HG02943 (cell line): ENCODE measurements around the gene CARD9.

Experiments used
- ATAC-seq: cut with Tn5 transposase; IDR thresholded peaks from one replicate; pipeline ENCODE4 v1.9.1; 2021; ENCODE audit warnings: mild to moderate bottlenecking, low read depth, moderate library complexity; ENCODE audit not compliant: unreplicated experiment

CARD9 gene

DNA sequence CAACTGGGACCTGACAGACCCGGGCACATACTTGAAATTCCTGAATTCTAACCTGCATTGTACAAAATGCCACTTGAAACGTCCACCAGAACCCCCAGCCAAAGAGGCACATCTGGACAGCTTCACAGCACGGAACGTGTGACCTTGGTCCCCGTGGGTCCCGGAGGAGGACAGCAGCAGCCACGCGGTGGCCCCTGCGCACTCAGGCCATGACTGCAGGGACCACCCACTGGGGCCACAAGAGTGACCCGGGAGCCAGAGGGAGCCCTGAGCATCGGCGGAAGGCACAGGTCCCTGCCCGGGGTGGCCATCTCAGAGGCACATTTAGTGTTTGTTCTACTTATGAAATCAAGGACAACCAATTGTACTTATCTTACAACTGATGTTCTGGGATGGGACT, 28.6 kb upstream of the CARD9 start:
- ATAC-seq, result no peak

DNA sequence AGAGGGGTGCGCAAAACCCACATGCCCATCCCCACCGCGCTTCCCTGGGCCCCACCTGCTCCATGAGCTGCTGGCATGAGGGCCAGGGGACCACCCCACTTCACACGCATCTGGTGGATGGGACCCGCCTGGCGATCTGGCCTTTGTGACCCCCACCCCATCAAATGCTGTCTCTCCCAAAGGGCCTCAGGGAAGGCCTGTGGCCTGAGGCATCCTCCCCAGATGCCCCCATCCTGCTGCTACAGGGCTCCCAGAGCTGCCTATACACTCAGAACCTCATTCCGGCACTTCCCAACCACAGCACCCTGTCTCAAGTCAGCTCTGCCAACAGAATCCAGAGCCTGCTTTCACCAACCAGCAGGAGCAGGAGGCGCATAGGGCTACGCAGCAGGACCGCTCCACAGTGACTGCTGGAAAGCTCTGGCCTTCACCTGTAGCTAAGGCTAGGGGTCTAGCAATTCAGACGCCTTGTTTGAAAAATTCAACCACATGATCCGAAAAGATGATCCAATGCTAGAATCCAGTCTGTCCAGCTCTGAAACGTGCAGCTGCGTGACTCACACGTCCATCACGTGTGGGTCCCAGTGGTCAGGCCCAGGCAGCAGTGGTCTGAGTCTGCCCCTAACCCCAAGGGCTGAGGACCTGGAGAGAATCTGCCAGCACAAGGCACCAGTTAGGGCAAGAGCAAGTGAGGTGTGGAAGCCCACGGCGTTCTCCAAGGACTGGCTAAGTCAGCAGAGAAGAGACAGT, 27.9 kb upstream of the CARD9 start:
- ATAC-seq, result no peak

DNA sequence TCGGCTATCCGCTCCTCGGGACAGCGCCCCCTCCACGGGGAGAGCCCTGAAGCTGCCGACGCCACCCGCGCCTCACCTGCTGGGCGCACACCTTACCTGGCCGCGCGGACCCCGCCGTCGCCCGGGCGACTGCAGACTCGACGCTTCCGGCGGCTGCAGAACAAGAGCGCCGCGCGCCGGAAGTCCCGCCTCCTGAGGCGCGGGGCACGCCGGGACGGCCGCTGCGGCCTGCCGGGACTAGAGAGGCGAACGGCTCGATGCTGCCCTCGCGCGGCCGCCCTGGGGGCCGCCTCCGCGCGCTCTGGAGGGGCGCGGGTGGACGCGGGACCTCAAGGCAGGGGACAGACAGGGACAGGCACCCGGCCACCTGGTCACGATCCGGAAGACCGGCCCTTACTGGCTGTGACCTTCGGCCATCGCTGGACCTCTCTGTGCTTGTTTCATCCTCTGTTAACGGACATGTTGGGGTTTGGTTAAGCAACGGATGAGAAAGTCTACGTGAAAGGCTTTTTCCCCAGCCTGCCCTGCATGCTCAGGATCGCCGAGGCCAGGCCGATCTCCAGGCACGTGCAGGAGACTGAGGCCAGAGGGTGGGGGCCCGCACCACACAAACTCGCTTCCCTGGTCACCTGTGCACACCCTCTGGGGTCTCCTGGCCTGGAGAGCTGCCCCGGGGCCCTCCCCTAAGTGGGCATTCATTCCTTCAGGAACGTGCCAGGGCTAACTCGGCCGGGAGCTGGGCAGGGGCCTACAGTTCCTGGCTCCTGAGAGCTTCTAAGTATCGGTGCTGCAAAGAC, 26.8 kb upstream of the CARD9 start, which contains the start of gene SNAPC4:
Gene SNAPC4, minus strand, starts transcription at position 133 of the 797 bp plus-strand sequence. CDS start 1,742 bp downstream, outside the sequence.
- no peak for ATAC-seq

DNA sequence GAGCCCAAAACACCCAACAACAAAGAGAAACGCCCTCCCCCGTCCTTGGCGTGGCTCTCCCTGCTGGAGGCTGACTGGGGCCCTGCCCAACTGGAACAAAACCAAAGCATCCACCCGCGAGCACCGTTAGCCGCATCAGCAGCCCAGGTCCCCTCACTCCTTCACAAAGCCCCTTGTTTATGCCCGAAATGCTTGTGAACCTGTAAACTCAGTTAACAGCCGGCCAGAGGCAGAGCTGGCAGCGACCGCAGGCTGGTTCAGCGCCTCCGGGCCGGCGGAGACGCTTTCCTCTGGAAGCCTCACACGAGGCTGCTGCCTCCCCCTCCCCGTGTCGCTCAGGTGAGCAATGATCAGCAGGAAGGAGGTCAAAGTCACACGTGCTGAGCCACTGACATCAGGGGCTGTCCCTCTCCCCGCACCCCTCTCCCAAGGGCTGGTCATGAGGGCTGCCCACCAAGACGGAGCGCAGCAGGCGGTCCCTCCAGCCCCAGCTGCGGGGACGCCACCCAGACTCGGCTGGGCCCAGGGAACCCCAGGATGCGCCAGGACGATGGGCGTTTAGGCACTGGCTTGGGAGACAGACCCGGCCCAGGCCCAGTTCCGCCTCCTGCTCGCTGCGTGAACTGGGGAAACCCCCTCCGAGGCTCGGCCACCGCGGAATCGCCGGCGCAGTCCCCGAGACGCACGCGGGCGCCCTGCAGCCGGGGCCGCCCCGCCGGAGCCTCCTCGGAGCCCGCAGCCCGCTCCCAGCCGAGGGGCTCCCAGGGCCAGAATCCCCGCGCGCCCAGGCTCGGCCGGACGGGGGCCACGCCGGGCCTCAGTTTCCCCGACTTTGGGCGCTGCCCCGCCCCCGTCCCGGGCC, 25.9 kb upstream of the CARD9 start:
- no peak for ATAC-seq

DNA sequence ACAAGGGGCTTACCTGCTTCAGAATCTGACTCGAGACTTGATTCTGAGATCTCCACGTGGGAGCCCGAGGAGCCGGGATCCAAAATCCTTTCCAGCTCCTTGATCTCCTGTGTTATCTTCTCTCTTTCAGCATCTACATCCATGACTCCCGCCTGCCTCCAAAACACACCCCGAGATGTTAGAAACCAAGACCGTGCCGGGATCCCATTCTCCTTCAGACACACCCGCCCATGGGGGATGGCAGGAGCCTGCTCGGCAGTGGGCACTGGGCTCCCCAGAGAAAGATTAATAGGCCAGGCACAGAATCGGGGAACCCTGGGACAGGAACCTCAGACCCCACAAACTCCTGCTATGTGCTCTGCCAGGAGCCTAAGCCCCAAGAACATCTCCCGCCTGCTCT, 24.8 kb upstream of the CARD9 start:
- no peak for ATAC-seq

DNA sequence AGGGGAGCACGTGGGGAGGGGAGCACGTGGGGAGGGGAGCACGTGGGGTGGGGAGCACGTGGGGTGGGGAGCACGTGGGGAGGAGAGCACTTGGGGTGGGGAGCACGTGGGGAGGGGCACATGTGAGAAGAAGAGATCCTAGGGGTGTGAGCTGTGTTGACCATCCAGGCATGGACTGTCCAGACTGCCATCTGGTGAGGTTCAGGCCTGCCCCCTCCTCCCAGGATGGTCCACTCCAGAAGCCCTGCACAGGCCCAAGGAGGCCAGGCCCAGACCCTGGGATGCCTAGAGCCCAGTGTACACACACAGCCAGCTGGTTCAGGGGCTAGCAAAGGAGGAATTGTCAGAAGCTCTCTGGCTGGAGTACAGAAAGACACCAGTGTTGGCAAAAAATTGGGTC, 24.2 kb upstream of the CARD9 start:
- ATAC-seq, result no peak

DNA sequence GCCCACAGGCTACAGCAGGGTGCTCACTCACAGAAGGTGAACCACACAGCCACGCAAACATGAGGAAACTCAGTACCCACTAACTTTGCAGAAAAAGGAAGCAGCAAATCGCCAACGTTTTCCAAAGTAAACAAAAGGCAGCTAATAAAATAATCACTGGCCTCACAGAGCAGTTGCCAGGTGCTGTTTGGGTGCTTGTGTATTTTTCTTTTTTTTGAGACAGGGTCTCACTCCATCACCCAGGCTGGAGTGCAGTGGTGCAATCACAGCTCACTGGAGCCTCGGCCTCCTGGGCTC, 22.7 kb upstream of the CARD9 start:
- no peak for ATAC-seq

DNA sequence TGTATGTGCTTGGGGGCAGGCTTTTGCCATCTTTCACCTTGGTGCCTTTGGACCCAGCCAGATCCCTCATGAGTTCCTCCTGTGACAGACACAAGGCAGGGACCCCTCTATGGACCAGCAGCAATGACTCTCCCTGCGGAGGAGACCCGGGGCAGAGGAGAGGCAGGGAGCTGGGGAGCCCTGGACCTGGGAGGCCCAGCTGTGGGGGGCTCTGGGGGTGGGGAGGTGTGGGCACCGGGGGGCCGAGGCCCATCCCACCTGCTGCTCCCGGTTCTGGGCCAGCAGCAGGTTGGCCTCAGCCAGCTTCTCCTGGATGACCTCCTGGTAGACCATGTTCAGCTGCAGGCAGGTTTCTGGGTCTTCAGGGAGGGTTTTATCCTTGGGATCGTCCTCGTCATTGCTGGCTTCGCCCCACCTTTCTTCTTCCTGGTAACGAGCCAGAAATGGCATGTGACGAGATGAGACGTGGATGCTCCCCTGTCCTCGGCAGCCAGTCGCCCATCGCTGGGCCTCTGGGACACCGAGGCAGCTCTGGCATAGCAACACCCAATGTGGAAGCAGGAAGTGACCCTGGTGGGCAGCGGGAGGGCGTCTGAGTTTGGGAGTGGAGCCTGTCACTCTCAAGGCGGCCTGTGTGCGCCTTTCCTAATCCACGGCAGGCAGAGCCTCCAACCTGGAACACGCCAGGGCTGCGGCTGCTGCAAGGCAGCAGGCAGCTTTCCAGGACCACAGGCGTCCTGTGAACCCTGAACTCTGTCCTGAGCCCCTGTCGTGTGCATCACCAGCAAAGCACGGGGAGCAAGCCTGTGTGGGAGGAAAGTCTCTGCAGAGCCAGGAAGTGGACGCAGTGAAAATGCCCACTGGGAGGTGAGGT, 22.1 kb upstream of the CARD9 start:
- no peak for ATAC-seq

DNA sequence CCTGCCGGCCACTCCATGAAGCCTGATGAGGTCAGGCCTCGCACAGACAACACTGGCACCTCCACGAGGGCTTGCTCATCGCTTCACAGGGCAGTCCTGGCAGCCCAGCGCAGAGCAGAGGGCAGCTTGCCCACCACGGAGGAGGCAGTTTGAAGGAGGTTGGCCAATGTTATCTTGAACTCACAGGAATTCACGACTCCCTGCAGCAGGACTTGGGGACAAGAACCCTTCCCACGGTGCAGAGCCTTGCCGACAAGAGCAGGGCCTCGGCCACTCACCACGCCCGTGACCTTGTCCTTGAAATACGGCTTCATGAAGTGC, 21.5 kb upstream of the CARD9 start:
- ATAC-seq, result no peak

DNA sequence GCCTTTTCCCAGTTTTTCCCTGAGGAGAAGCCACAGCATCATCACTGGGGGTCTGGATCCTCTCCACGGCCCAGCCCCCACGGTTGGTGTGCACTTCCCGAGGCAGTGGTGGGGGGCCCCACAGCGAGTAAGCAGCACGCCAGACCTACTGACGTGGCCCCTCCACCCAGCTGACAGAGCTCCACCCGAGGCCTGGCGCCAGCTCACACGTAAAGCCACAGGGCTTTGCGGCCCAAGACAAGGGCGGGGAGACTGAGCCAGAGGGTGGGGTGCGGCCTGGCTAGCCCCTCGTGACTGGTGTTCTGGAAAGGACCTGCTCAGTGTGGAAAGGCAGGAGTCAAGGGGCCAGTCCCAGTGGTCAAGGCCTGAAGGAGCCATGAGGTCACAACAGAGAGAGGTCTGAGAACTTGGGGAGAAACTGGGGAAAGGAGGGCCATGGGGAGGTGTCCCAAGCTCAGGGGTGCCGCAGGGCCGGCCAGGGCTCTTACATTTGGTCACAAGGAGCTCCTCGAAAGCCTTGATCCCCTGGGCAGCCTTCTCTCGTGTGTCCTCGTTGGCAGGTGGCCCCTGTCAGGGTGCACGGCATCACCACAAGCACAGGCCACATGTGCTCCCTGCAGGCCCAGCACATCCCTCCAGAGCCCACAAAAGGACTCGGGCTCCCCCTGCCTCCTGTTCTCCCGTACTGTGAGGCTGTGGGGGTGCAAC, 21.0 kb upstream of the CARD9 start:
- ATAC-seq, result no peak

DNA sequence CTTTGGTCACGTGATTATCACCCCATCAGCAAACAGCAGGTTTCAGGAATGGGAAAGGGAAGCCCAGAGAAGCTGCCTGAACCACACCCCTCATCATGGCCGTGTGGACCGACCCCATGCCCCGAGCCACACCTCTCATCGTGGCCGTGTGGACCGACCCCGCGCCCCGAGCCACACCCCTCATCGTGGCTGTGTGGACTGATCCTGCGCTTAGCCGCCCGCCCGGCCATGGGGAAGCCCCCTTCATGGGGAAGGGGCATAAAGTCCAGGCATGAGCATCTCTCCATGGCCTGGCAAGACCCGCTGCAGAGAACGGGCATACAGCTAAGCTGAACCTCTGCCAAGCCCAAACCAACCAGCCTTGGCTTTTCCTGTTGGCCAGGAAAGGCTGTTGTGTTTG, 20.1 kb upstream of the CARD9 start:
- no peak for ATAC-seq

DNA sequence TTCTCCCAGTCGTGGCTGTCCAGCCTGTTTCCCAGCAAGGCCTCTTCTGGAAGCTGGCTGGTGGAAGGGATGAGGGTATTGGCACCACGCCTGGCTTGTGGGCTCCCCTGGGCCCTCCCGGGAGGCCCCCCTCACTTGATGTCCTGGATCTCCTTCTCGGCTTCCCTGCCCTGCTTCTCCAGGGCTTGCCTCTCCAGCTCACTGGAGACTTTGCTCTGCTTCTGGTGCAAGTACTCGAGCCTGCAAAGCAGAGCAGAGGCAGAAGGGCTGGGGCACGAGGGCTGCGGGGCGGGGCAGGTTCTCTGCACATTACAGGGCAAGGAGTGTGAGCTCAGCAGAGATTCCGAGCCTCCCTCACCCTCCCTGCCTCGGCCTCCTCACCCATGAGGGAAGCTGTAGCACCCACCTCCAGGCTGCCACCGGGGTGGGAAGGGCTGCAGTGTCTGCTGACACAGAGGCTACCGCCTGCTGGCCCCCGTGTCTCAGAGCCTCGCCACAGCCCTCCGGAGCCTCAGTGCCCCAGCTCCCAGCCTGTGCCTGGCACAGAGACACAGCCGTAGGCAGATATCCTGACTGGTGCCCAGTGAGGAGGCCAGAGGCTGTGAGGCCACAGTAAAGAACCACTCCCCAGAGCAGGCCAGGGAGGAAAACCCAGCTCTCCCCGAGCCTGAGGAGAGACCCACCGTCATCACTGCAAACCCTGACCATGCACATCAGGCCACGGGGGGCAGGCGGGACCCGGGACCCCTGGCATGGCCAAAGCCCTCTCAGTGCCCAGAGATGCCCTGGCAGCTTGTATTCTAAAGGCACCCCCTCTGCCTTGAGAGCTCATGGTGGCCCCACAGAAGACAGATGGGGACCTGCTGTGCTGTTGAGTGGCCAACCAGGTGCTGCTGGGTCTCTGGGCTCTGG, 19.3 kb upstream of the CARD9 start:
- no peak for ATAC-seq

DNA sequence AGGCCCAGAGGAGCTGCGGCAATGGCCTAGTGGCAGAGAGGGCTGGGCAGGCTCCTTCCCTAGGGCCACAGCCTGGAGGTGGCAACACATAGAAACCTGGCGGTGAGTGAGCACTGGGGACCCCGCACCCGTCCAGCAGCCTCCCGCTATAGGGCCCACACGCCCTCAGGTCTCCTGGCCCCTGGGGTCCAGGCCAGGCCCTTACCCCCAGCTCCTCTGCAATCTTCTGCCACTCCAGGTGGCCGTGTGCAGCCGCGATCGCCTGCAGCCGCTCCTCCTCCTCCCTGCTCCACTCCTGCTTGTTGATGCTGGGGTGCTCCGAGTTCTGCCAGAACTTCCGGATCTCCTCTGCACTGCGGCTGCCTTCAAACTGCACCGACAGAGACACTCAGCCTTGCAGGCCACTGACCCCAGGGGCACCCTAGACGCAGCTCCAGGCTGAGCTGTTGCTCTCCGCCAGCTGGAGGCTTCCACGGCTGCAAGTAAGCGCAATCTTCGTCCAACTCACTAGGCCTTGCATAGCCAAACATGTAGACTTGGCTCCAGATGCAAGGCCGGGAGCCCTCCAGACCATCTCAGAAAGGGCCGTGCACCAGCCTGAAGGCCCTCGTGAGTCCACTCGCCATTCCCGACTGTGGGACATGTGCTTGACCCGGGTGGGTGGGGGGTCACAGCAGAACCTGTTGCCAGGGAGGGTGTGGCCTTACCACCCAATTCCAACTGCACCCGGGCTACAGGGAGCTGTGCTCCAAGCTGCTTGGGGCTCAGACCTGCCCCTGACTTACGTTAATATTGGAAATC, 18.5 kb upstream of the CARD9 start:
- no peak for ATAC-seq

DNA sequence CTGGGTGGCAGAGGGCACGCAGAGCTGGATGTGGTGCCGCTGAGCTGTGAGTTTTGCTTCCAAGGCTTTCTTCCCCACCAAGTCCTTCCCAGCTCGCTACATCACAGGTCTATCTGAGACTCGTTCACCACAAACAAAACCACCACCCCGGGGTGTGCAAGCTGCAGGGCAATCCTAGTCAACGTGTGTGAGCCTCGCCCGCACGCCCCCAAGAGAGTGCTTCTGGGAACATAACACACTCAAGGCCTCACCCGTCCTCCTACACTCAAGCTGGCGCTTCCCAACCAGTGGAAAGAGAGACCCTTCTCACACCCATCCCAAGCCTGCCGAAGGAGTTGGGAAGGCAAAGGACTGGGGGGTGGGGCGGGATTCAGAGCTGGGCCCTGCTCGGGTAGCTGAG, 15.9 kb upstream of the CARD9 start:
- no peak for ATAC-seq

DNA sequence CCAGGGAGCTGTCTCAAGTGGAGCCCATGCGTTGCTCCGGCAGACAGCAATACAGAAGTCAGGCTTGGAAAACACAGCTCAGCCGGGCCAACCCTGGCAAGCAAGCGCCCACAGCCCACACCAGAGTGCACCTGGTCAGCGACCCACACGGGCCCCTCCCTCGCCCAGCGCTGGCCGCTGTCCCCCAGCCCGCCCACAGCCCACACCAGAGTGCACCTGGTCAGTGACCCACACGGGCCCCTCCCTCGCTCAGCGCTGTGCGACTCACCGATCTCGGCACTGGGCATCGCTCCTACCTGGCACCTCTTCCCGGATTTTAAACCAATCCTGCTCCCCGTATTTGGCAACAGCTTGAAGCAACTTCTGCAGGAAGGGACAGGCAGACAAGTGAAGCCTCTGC, 13.7 kb upstream of the CARD9 start:
- no peak for ATAC-seq

DNA sequence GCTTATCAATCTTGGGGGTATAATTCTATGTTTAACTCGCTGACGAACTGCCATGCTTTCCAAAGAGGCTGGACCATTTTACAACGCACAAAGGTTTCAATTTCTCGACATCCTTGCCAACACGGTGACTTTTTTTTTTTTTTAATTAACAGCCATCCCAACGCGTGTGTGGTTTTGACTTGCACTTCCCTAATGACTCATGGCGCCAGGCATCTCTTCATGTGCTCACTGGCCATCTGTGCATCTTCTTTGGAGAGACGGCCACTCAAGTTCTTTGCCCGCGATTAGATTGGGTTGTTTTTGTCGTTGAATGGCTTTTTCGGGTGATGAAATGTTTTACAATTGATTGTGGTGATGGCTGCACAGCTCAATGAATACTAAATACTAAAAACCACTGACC, 12.5 kb upstream of the CARD9 start:
- ATAC-seq, result no peak

DNA sequence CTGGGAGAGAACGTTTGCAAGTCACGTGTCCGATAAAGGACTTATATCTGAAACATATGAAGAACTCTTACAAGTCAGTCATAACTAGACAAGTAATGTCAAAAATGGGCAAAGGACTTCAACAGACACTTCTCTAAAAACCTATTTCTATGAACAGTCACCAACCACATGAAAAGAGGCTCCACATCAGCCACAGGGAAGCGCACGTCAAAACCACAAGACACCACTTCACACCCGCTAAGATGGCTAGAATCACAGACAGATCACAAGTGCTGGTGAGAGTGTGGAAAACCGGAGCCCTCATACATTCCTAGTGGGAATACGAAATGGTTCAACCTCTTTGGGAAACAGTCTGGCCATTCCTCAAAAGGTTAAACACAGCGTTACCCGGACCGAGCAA, 11.5 kb upstream of the CARD9 start:
- no peak for ATAC-seq

DNA sequence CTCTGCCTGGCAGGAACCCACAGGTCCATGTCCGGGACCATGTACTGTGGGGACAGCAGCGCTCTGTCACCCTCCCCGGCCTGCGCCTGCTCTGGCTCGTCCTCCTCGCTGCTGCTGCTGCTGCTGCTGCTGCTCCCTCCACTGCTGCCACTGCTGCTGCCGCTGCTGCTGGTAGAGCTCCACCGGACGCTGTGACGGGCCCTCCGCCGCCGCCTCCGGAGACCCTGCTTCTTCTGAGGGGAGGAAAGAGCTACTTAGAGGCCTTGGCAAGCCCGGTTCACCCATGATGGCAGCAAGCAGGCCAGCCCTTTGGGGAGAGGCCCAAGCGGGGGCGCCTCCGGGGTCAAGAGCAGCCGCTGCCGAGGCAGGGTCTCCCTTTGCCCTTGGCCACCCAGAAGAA, 10.0 kb upstream of the CARD9 start:
- ATAC-seq, result no peak
